Left ventricle myocardium inferior (tissue), 1 donor: ENCODE data around the gene TMIE. TPM values are rescaled to one million over a fixed set of nuclear protein-coding genes. Genes with fewer than 3 reads are reported as not detected.

Experiments used
- DNase-seq: peaks from one replicate; pipeline ENCODE4 v3.0.0-alpha.2; 2020
- H3K27ac ChIP-seq: fragments of 200-600 bp; replicated peaks from 2 replicates; pipeline ENCODE4 v1.8.0; 2021
- H3K27me3 ChIP-seq: fragments of 200-600 bp; 2 replicates; pipeline ENCODE4 v1.8.0; 2021; ENCODE audit warnings: low read depth
- H3K36me3 ChIP-seq: fragments of 200-600 bp; 2 replicates; pipeline ENCODE4 v1.8.0; 2021
- H3K4me1 ChIP-seq: fragments of 200-600 bp; 2 replicates; pipeline ENCODE4 v1.8.0; 2021
- H3K4me3 ChIP-seq: fragments of 200-600 bp; 2 replicates; pipeline ENCODE4 v1.8.0; 2021; ENCODE audit warnings: mild to moderate bottlenecking, moderate library complexity
- H3K9me3 ChIP-seq: fragments of 200-600 bp; replicated peaks from 2 replicates; pipeline ENCODE4 v1.8.0; 2021
- intact Hi-C: fragments of 100-400 bp; cut with micrococcal nuclease; formaldehyde crosslinking; loops from one replicate; pipeline ENCODE4 v1.11.0; 2022
- total RNA-seq: library from RNA; stranded (reverse); fragmentation: NEBNext Ultra II Directional; extraction: Animal tissue kit (Norgen Biotek cat#: 25700); gene quantifications from one replicate; pipeline ENCODE4 v1.2.1, GENCODE V29; 2021
- TF ChIP-seq, protein P1 (sequence below): fragments of 200-600 bp; IDR thresholded peaks from 2 replicates; pipeline ENCODE4 v1.8.0; 2021; ENCODE audit warnings: antibody characterized with exemption, mild to moderate bottlenecking, borderline replicate concordance
- donor health status: DM: no; HTN: yes; CAD: no; lungs with severe emphysema.

The TMIE gene
- total RNA-seq, 1 donor from 2014 or later: 1.5 TPM

DNA sequence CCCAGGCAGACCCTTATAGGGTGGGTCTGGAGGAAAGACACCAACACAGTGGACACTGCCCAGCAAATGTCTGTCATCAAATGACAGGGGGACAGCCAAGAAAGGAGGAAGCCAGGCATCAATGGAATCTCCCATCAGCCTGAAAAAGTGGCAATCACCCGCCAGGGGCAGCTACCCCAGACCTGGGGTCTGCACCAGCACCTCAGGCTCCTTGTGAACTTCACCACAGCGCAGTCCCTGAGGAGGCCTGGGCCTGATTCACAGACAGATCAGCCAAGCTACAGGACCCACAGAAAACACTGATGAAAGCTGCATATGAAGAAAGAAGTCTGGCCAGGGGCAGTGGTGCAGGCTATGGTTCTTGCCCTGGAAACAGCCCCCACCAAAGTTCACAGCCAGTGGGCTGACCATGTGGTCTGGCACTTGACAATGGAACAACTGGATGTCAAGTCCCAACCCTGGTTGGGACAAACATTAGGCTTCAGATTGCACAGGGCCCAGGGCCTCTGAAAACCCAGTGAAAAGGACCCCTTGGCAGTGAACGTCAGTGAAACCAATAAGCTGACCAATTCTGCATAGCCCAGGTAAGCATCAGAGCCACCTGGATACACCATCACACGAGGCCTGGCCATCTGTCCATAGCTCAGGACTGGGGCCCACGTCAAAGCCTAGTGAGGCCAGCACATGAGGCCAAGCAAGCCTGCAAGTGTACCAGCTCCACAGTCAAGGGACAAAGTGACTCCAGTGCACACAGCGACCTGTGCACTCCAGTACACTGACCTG lies 36.8 kb upstream of the TMIE start:
- no peaks in the 10 kb centered on the region for H3K27me3 ChIP-seq
- intact Hi-C loops: no loop called here
- DNase-seq: no peak
- peaks cover 92% of the 10 kb centered on the region for H3K4me1 ChIP-seq
- TF ChIP-seq, protein P1, sequence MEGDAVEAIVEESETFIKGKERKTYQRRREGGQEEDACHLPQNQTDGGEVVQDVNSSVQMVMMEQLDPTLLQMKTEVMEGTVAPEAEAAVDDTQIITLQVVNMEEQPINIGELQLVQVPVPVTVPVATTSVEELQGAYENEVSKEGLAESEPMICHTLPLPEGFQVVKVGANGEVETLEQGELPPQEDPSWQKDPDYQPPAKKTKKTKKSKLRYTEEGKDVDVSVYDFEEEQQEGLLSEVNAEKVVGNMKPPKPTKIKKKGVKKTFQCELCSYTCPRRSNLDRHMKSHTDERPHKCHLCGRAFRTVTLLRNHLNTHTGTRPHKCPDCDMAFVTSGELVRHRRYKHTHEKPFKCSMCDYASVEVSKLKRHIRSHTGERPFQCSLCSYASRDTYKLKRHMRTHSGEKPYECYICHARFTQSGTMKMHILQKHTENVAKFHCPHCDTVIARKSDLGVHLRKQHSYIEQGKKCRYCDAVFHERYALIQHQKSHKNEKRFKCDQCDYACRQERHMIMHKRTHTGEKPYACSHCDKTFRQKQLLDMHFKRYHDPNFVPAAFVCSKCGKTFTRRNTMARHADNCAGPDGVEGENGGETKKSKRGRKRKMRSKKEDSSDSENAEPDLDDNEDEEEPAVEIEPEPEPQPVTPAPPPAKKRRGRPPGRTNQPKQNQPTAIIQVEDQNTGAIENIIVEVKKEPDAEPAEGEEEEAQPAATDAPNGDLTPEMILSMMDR: no peak
- no peak overlapping the region for H3K4me3 ChIP-seq
- H3K27ac ChIP-seq: peak overlapping the region; percentile 86
- H3K9me3 ChIP-seq: no peaks in the 10 kb centered on the region
- no peaks in the 10 kb centered on the region for H3K36me3 ChIP-seq

DNA sequence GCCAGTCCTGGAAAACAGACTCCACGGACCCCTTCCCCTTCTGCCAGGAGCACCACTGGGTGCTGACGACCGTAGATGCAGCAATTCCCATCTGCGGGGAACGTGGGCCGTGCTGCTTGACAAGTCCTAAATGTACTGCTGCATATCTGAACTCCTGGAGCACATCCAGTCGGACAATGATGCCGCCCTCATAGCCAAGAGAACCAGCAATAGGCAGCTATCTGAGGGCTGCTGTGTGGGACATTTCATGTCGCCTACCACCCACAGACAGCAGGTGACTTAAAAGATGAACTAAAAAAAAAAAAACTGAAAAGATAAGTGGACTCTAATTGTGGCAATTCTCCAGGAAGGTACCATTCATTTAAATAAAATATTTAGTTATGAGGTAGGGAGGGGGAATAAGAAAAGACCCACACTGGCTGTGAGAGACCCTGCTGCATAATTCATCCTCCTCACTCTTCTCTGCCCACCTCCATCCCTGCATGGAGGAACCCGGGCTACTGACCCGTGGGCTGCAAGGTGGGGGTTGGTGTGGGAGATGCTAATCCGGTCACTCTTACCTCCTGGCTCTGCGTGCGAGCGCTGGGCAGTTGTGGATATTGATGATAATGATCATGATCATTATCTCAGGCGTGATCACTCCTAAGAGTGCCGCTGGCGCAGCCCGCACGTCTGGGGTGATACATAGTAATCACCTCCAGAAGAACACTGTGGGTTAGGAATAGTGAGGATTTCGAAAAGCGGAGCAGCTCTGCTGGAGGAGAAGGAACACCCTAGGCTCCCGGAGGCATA lies 36.0 kb upstream of the TMIE start:
- Histone ChIP-seq H3K27ac (peak overlapping the region; percentile 86), H3K4me1 (peaks cover 91% of the 10 kb centered on the region), H3K9me3 (no peaks in the 10 kb centered on the region), H3K27me3 (no peaks in the 10 kb centered on the region), H3K4me3 (no peak overlapping the region), H3K36me3 (no peaks in the 10 kb centered on the region)
- TF ChIP-seq, protein P1: no peak
- intact Hi-C loops: no loop called here
- DNase-seq: peak; percentile 52

DNA sequence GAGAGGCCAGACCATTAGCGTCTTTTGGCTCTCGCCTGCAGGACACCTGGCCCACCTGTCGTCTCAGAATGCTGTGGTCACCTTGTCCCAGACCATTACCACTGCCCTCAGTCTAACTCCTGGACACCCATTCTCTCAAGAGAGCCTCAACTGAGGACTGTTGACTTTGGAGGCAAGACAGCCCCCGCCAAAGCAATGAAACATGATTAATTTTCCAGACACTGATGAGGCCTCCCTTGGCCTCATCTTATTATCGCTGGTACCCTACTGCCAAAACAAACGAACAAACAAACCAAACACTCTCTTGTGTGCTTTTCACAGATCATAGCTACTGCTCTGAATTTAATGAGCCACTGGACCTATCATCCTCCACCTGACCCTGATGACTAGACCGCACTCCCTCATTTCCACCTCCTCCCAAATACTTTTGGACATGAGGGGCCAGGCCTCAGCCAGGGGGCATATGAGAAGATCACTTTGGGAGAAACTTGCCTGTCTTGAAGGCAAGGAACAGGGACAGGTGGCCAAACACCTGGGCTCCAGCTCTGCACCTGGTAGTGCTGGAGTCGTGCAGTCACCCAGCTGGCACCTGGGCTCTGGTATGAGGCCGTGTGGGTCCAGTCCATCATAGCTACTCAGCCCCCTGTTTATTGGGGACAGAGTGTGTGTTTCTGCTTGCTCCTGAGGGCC lies 35.3 kb upstream of the TMIE start:
- Histone ChIP-seq H3K4me1 (peaks cover 84% of the 10 kb centered on the region), H3K36me3 (no peaks in the 10 kb centered on the region), H3K27ac (peak overlapping the region; percentile 86), H3K27me3 (no peaks in the 10 kb centered on the region), H3K4me3 (no peak overlapping the region), H3K9me3 (no peaks in the 10 kb centered on the region)
- intact Hi-C loops: no loop called here
- TF ChIP-seq, protein P1: no peak
- no peak for DNase-seq

DNA sequence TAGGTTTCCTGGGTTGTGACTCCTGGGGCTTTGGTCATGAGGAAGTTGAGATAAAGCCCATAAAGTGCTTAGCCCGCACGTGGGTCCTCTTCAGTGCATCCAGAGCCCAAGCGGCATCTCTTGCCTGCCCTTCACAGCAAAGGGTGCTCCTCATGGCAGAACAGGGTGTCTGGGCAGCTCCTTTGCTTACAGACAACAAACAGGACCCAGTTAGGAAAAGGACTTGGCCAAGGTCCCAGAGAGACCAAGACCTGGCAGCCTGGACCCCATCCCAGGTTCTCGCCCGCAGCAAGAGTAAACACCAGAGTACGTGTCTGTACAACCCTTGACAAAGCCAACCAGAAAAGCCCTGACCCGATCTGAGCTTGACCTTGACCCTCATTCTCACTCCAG lies 34.7 kb upstream of the TMIE start:
- H3K36me3 ChIP-seq: peaks cover 5% of the 10 kb centered on the region
- no peaks in the 10 kb centered on the region for H3K9me3 ChIP-seq
- DNase-seq: peak; percentile 55
- intact Hi-C loops: no loop called here
- peak overlapping the region; percentile 86 for H3K27ac ChIP-seq
- H3K4me3 ChIP-seq: no peak overlapping the region
- TF ChIP-seq, protein P1: no peak
- no peaks in the 10 kb centered on the region for H3K27me3 ChIP-seq
- peaks cover 78% of the 10 kb centered on the region for H3K4me1 ChIP-seq

DNA sequence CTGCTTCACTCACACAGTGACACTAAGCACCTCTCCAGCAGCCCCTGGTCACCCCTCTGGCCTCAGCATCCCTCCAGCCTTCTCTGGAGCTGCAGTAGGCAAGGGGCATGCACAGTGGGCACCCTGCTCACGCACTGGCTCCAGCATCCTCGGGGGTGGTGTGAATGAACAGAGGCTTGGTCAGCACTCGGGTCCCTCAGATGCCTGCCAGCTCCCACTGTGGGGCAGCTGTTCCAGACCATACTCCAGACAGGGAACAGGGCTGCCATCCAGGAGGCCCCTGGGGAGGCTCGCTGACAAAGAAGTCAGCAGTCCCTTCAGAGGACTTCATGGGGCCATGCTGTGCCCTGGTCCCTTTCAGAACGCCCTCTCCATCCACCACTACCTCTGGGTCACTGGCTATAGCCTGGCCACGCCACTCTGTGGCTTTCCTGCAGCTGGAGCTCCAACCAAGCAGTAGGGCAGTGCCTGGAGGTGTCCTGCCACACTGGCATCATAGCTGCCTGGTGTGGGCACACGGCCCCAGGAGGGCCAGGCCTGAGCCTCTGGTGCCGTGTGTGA lies 34.1 kb upstream of the TMIE start:
- intact Hi-C loops: no loop called here
- Histone ChIP-seq H3K9me3 (no peaks in the 10 kb centered on the region), H3K27ac (peak overlapping the region; percentile 86)

More for the DNA sequence above, 34.1 kb upstream of the TMIE start:
- peaks cover 71% of the 10 kb centered on the region for H3K4me1 ChIP-seq
- H3K36me3 ChIP-seq: peaks cover 11% of the 10 kb centered on the region
- no peak overlapping the region for H3K4me3 ChIP-seq
- H3K27me3 ChIP-seq: no peaks in the 10 kb centered on the region
- DNase-seq: no peak
- TF ChIP-seq, protein P1: no peak
